ENCODE data around the gene CCS. TPM values are rescaled to one million over a fixed set of nuclear protein-coding genes. Genes with fewer than 3 reads are reported as not detected.

The CCS gene
- total RNA-seq, 3 donors from 2014 or later: 27.5 to 44.2 (median 33.1) TPM

- no peaks in the 10 kb centered on the region for H3K4me1 ChIP-seq
- H3K27ac ChIP-seq: no peak overlapping the region
- TF ChIP-seq POLR2A (IDR thresholded peaks at IDR 0.05) (no peak), CTCF (IDR thresholded peaks at IDR 0.05) (no peak), POLR2AphosphoS5 (IDR thresholded peaks at IDR 0.05) (no peak)
- no peaks in the 10 kb centered on the region for H3K27me3 ChIP-seq
- no peak overlapping the region for H3K4me3 ChIP-seq
- no peaks in the 10 kb centered on the region for H3K36me3 ChIP-seq
- H3K9me3 ChIP-seq: no peaks in the 10 kb centered on the region
- intact Hi-C loops (cut with DNase I; ENCODE audit: low total_unique reads): no loop called here
- no peak for DNase-seq (ENCODE audit: low spot score in 2 of 2)
Measured at GRCh38 chr11:66550887-66551286, 42.1 kb upstream of the CCS start.

GRCh38 chr11:66554602-66555001, 38.4 kb upstream of the CCS start:
- intact Hi-C loops (cut with DNase I; ENCODE audit: low total_unique reads): no loop called here
- no peak for DNase-seq (ENCODE audit: low spot score in 2 of 2)
- H3K27me3 ChIP-seq: peaks cover 0 to 4% of the 10 kb centered on the region in 2 donors

GRCh38 chr11:66555416-66555815, 37.6 kb upstream of the CCS start:
- no peak for TF ChIP-seq POLR2A (IDR thresholded peaks at IDR 0.05)
- TF ChIP-seq POLR2AphosphoS5 (IDR thresholded peaks at IDR 0.05): no peak
- no peak for TF ChIP-seq CTCF (IDR thresholded peaks at IDR 0.05)
- Histone ChIP-seq H3K27ac (no peak overlapping the region), H3K27me3 (peaks cover 0 to 4% of the 10 kb centered on the region in 2 donors), H3K4me1 (no peaks in the 10 kb centered on the region), H3K4me3 (no peak overlapping the region), H3K9me3 (no peaks in the 10 kb centered on the region), H3K36me3 (no peaks in the 10 kb centered on the region)
- no peak for DNase-seq (ENCODE audit: low spot score in 2 of 2)
- intact Hi-C loops (cut with DNase I; ENCODE audit: low total_unique reads): no loop called here

More at GRCh38 chr11:66554602-66555001, 38.4 kb upstream of the CCS start:
- H3K36me3 ChIP-seq: no peaks in the 10 kb centered on the region
- no peaks in the 10 kb centered on the region for H3K9me3 ChIP-seq
- no peak overlapping the region for H3K27ac ChIP-seq
- H3K4me1 ChIP-seq: no peaks in the 10 kb centered on the region
- TF ChIP-seq POLR2AphosphoS5 (IDR thresholded peaks at IDR 0.05) (no peak), CTCF (IDR thresholded peaks at IDR 0.05) (no peak), POLR2A (IDR thresholded peaks at IDR 0.05) (no peak)
- no peak overlapping the region for H3K4me3 ChIP-seq

GRCh38 chr11:66556086-66556485, 36.9 kb upstream of the CCS start:
- TF ChIP-seq POLR2A (IDR thresholded peaks at IDR 0.05): no peak
- no peak for TF ChIP-seq POLR2AphosphoS5 (IDR thresholded peaks at IDR 0.05)
- TF ChIP-seq CTCF (IDR thresholded peaks at IDR 0.05): no peak
- intact Hi-C loops (cut with DNase I; ENCODE audit: low total_unique reads): no loop called here
- Histone ChIP-seq H3K4me1 (no peaks in the 10 kb centered on the region), H3K36me3 (no peaks in the 10 kb centered on the region), H3K27me3 (peaks cover 0 to 4% of the 10 kb centered on the region in 2 donors), H3K4me3 (no peak overlapping the region), H3K27ac (no peak overlapping the region), H3K9me3 (no peaks in the 10 kb centered on the region)
- DNase-seq (ENCODE audit: low spot score in 2 of 2): no peak

- intact Hi-C loops (cut with DNase I; ENCODE audit: low total_unique reads): no loop called here
- H3K27me3 ChIP-seq: peaks cover 0 to 4% of the 10 kb centered on the region in 2 donors
- TF ChIP-seq CTCF (IDR thresholded peaks at IDR 0.05) (no peak), POLR2AphosphoS5 (IDR thresholded peaks at IDR 0.05) (no peak), POLR2A (IDR thresholded peaks at IDR 0.05) (no peak)
- H3K27ac ChIP-seq: no peak overlapping the region
- no peak overlapping the region for H3K4me3 ChIP-seq
- H3K9me3 ChIP-seq: no peaks in the 10 kb centered on the region
- no peak for DNase-seq (ENCODE audit: low spot score in 2 of 2)
- H3K4me1 ChIP-seq: no peaks in the 10 kb centered on the region
- no peaks in the 10 kb centered on the region for H3K36me3 ChIP-seq
Measured at GRCh38 chr11:66557733-66558326, 35.2 kb upstream of the CCS start.
